GM23338 (cell line): ENCODE measurements around the gene SERPINC1. TPM values are rescaled to one million over a fixed set of nuclear protein-coding genes. Genes with fewer than 3 reads are reported as not detected.
"Not testable (repeated sequence)": the region's sequence is repeated elsewhere in the genome, so short reads cannot be mapped to it uniquely, and the experiment has no call there.

ENCODE experiments used
- ATAC-seq: fragments of 200-7000 bp; cut with Tn5 transposase; 3 replicates; pipeline ENCODE4 v1.9.1; 2020
- DNase-seq: peaks from one replicate; pipeline ENCODE4 v3.0.0-alpha.2; 2015; ENCODE audit warnings: low spot score
- H2AFZ ChIP-seq: fragments of 200-600 bp; sonication (generic); 2 replicates; pipeline ENCODE4 v1.8.0; 2016; ENCODE audit warnings: antibody characterized with exemption, mild to moderate bottlenecking, moderate library complexity
- H3F3A ChIP-seq: fragments of 200-600 bp; sonication (generic); replicated peaks from 2 replicates; pipeline ENCODE4 v1.8.0; 2017; ENCODE audit warnings: antibody characterized with exemption, mixed run types, low read depth
- H3K27ac ChIP-seq: fragments of 200-600 bp; sonication (generic); 2 replicates; pipeline ENCODE4 v1.6.1; 2016; ENCODE audit warnings: low read depth
- H3K27me3 ChIP-seq: fragments of 200-600 bp; sonication (generic); 2 replicates; pipeline ENCODE4 v1.8.0; 2016; ENCODE audit warnings: mild to moderate bottlenecking, mixed run types, moderate library complexity; ENCODE audit not compliant: insufficient read depth
- H3K36me3 ChIP-seq: fragments of 200-600 bp; sonication (generic); 2 replicates; pipeline ENCODE4 v1.8.0; 2016; ENCODE audit warnings: mild to moderate bottlenecking; ENCODE audit not compliant: insufficient read depth
- H3K4me1 ChIP-seq: fragments of 200-600 bp; sonication (generic); 2 replicates; pipeline ENCODE4 v1.8.0; 2016; ENCODE audit warnings: mild to moderate bottlenecking, moderate library complexity; ENCODE audit not compliant: insufficient read depth
- H3K4me2 ChIP-seq: fragments of 200-600 bp; sonication (generic); 2 replicates; pipeline ENCODE4 v1.7.1; 2017; ENCODE audit warnings: mixed run types
- H3K4me3 ChIP-seq: fragments of 200-600 bp; sonication (generic); 2 replicates; pipeline ENCODE4 v1.6.1; 2016; ENCODE audit warnings: mixed run types
- H3K79me2 ChIP-seq: fragments of 200-600 bp; sonication (generic); replicated peaks from 2 replicates; pipeline ENCODE4 v1.8.0; 2017; ENCODE audit warnings: mild to moderate bottlenecking; ENCODE audit not compliant: insufficient read depth
- H3K9me2 ChIP-seq: fragments of 200-600 bp; sonication (generic); 2 replicates; pipeline ENCODE4 v1.8.0; 2017; ENCODE audit not compliant: insufficient read depth
- H4K20me1 ChIP-seq: fragments of 200-600 bp; sonication (generic); replicated peaks from 2 replicates; pipeline ENCODE4 v1.8.0; 2017; ENCODE audit warnings: mild to moderate bottlenecking; ENCODE audit not compliant: insufficient read depth
- H3K27ac Mint-ChIP-seq: 2 replicates; pipeline ENCODE4 v1.8.0; 2020; ENCODE audit warnings: inconsistent platforms, mild to moderate bottlenecking, moderate library complexity, mixed read lengths
- H3K27me3 Mint-ChIP-seq: 3 replicates; pipeline ENCODE4 v1.8.0; 2022; ENCODE audit warnings: low read depth, mild to moderate bottlenecking, moderate library complexity, mixed read lengths, inconsistent platforms; ENCODE audit not compliant: insufficient read depth, poor library complexity
- H3K36me3 Mint-ChIP-seq: 3 replicates; pipeline ENCODE4 v1.8.0; 2021; ENCODE audit warnings: low read depth, mild to moderate bottlenecking, inconsistent platforms, moderate library complexity, mixed read lengths
- H3K4me1 Mint-ChIP-seq: 3 replicates; pipeline ENCODE4 v1.8.0; 2020; ENCODE audit warnings: mild to moderate bottlenecking, inconsistent platforms, mixed read lengths
- H3K4me3 Mint-ChIP-seq: 3 replicates; pipeline ENCODE4 v1.8.0; 2021; ENCODE audit warnings: moderate library complexity, mild to moderate bottlenecking, inconsistent platforms, mixed read lengths
- H3K9me3 Mint-ChIP-seq: 3 replicates; pipeline ENCODE4 v1.8.0; 2020; ENCODE audit warnings: moderate library complexity, mild to moderate bottlenecking, inconsistent platforms, mixed read lengths
- CREB1 ChIP-seq: fragments of 250-450 bp; sonication (Bioruptor Pico); IDR thresholded peaks from 2 replicates; pipeline ENCODE4 v1.5.0; 2020; ENCODE audit warnings: low read depth, mild to moderate bottlenecking, moderate library complexity
- ETS1 ChIP-seq: IDR thresholded peaks from 2 replicates; pipeline ENCODE4 v1.6.1; 2016; ENCODE audit warnings: antibody characterized with exemption
- EZH2 ChIP-seq: fragments of 200-600 bp; sonication (generic); IDR thresholded peaks from one replicate; pipeline ENCODE4 v1.8.0; 2017; ENCODE audit warnings: antibody characterized with exemption, mild to moderate bottlenecking, low read depth; ENCODE audit not compliant: unreplicated experiment
- EZH2phosphoT487 ChIP-seq: fragments of 200-600 bp; sonication (generic); IDR thresholded peaks from one replicate; pipeline ENCODE4 v1.8.1; 2018; ENCODE audit warnings: antibody characterized with exemption; ENCODE audit not compliant: unreplicated experiment
- NANOG ChIP-seq: IDR thresholded peaks from 2 replicates; pipeline ENCODE4 v1.6.1; 2016; ENCODE audit warnings: antibody characterized with exemption, borderline replicate concordance
- POLR2AphosphoS5 ChIP-seq: IDR thresholded peaks from 2 replicates; pipeline ENCODE4 v1.6.1; 2016; ENCODE audit warnings: antibody characterized with exemption, low read depth
- ZNF114 ChIP-seq: fragments of 250-450 bp; sonication (Bioruptor Pico); IDR thresholded peaks from 2 replicates; pipeline ENCODE4 v1.5.0; 2020; ENCODE audit warnings: mild to moderate bottlenecking, moderate library complexity
- polyA plus RNA-seq: library from polyadenylated mRNA; unstranded; fragments of >200 nt; fragmentation: Nextera tagmentation; extraction: Ambion mirVana; gene quantifications from 2 replicates; pipeline ENCODE4 v1.2.1, GENCODE V29; 2016
- total RNA-seq: library from RNA; depleted of rRNA; stranded (reverse); fragments of >200 nt; shearing (Covaris generic); gene quantifications from 2 replicates; pipeline ENCODE4 v1.2.3, GENCODE V29; 2014
- TF ChIP-seq, protein P1 (sequence below), 2 experiments: fragments of 200-600 bp in 1 of 2; sonication (generic) in 1 of 2; conservative IDR thresholded peaks; 2 replicates each; pipeline versions ENCODE4 v1.5.1 to v1.6.1; 2016 to 2017; ENCODE audit warnings: antibody characterized with exemption in 2 of 2, low read depth in 2 of 2, mild to moderate bottlenecking in 2 of 2, moderate library complexity in 1 of 2

SERPINC1 gene
- total and polyA plus RNA-seq, 2 experiments from 2014 or later: not detected

- H3K4me3 Mint-ChIP-seq, H3K27me3 Mint-ChIP-seq: not testable (repeated sequence)
Observed at GRCh38 chr1:173965896-173966295, 48.8 kb upstream of the SERPINC1 start.

GRCh38 chr1:173963477-173963876, 46.4 kb upstream of the SERPINC1 start:
- no peaks in the 10 kb centered on the region for H3F3A ChIP-seq
- ATAC-seq (no peak), DNase-seq (no peak)
- H3K27me3 Mint-ChIP-seq: peaks cover 2% of the 10 kb centered on the region
- no peaks in the 10 kb centered on the region for H3K27me3 ChIP-seq
- H3K4me3 ChIP-seq: no peak overlapping the region
- H3K27ac ChIP-seq: no peak overlapping the region
- H4K20me1 ChIP-seq: no peaks in the 10 kb centered on the region
- H3K4me1 Mint-ChIP-seq: no peaks in the 10 kb centered on the region
- no peaks in the 10 kb centered on the region for H3K79me2 ChIP-seq
- no peak for TF ChIP-seq ETS1
- no peak for TF ChIP-seq NANOG
- TF ChIP-seq CREB1 (CRISPR knock-in tag): no peak
- no peak for TF ChIP-seq EZH2
- no peak overlapping the region for H2AFZ ChIP-seq
- H3K9me2 ChIP-seq: no peaks in the 10 kb centered on the region
- H3K9me3 Mint-ChIP-seq: no peaks in the 10 kb centered on the region
- peaks cover 37% of the 10 kb centered on the region; the same call in 1 of the 2 replicates for H3K36me3 ChIP-seq
- peaks cover 68% of the 10 kb centered on the region for H3K36me3 Mint-ChIP-seq
- H3K4me1 ChIP-seq: no peaks in the 10 kb centered on the region
- H3K4me3 Mint-ChIP-seq: no peak overlapping the region
- H3K27ac Mint-ChIP-seq: no peak overlapping the region
- no peak overlapping the region for H3K4me2 ChIP-seq

More at GRCh38 chr1:173965896-173966295, 48.8 kb upstream of the SERPINC1 start:
- not testable (repeated sequence) for H3K4me3 ChIP-seq, DNase-seq, H2AFZ ChIP-seq, H3K9me2 ChIP-seq, H3K27ac Mint-ChIP-seq, H3K4me1 ChIP-seq, H3K27me3 ChIP-seq, H3K4me1 Mint-ChIP-seq, H3F3A ChIP-seq, H3K79me2 ChIP-seq, H3K4me2 ChIP-seq, H3K27ac ChIP-seq, ATAC-seq, H4K20me1 ChIP-seq, H3K9me3 Mint-ChIP-seq
- H3K36me3 ChIP-seq: peaks cover 33% of the 10 kb centered on the region; the same call in 1 of the 2 replicates
- H3K36me3 Mint-ChIP-seq: peaks cover 60% of the 10 kb centered on the region

DNA sequence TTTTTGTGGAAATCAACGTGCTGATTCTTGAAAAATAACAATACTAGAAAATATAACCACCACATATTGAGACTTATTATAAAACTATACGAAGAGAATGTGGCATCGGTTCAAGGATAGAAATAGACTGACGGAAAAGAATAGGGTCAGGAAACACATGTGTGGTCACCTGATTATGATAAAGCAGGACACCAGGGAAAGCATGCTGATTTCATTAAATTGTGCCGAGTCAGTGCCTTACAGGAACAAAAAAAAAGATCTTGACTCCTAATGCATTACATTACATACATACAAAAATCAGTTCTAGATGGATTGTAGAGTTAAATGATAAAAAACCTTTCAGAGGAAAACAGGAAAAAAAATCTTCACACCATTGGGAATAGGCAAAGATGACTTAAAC, 43.5 kb upstream of the SERPINC1 start:
- H3K4me3 Mint-ChIP-seq: no peak overlapping the region
- H3K9me2 ChIP-seq: no peaks in the 10 kb centered on the region
- ATAC-seq: no peak
- TF ChIP-seq POLR2AphosphoS5 (no peak), ZNF114 (CRISPR knock-in tag) (no peak), CREB1 (CRISPR knock-in tag) (no peak), ETS1 (no peak), EZH2 (no peak), EZH2phosphoT487 (no peak)
- TF ChIP-seq, protein P1, sequence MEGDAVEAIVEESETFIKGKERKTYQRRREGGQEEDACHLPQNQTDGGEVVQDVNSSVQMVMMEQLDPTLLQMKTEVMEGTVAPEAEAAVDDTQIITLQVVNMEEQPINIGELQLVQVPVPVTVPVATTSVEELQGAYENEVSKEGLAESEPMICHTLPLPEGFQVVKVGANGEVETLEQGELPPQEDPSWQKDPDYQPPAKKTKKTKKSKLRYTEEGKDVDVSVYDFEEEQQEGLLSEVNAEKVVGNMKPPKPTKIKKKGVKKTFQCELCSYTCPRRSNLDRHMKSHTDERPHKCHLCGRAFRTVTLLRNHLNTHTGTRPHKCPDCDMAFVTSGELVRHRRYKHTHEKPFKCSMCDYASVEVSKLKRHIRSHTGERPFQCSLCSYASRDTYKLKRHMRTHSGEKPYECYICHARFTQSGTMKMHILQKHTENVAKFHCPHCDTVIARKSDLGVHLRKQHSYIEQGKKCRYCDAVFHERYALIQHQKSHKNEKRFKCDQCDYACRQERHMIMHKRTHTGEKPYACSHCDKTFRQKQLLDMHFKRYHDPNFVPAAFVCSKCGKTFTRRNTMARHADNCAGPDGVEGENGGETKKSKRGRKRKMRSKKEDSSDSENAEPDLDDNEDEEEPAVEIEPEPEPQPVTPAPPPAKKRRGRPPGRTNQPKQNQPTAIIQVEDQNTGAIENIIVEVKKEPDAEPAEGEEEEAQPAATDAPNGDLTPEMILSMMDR (conservative IDR thresholded peaks at IDR 0.05; ENCODE audit: low read depth in 2 of 2): no peak

More for the DNA sequence above, 43.5 kb upstream of the SERPINC1 start:
- H3K36me3 ChIP-seq: peaks cover 38% of the 10 kb centered on the region
- Mint-ChIP-seq H3K27me3 (peaks cover 2% of the 10 kb centered on the region), H3K36me3 (peaks cover 62% of the 10 kb centered on the region), H3K4me1 (no peaks in the 10 kb centered on the region), H3K9me3 (no peaks in the 10 kb centered on the region), H3K27ac (peak overlapping the region; percentile 56)
- no peaks in the 10 kb centered on the region for H3K79me2 ChIP-seq
- H3K4me2 ChIP-seq: no peak overlapping the region
- H3F3A ChIP-seq: no peaks in the 10 kb centered on the region
- H3K27me3 ChIP-seq: no peaks in the 10 kb centered on the region
- H3K27ac ChIP-seq: no peak overlapping the region; the same call in 1 of the 2 replicates
- no peak for DNase-seq
- H2AFZ ChIP-seq: no peak overlapping the region
- H3K4me1 ChIP-seq: no peaks in the 10 kb centered on the region
- H4K20me1 ChIP-seq: no peaks in the 10 kb centered on the region
- H3K4me3 ChIP-seq: no peak overlapping the region
